ENCODE data around the gene TMEM212.

DNA sequence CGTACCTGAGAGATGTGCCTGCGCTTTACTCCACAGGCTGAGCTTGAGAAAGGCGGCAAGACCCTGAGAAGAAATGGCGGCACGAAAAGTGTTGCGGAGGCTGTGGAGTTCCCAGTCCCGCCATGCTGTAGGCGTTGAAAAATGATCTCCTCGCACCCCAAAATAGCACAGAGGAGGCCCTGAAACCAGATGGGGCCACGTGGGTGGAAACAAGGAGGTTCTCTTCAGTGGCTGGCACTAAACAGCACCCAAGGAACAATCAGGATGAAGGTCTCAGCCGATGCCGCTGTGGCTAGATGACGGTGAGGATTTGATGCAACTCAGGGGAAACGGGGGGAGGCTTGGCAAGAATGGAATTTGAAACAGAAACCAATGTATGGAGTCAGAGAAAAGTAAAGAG is 57.3 kb downstream of the TMEM212 start:
- TF ChIP-seq, protein P1, sequence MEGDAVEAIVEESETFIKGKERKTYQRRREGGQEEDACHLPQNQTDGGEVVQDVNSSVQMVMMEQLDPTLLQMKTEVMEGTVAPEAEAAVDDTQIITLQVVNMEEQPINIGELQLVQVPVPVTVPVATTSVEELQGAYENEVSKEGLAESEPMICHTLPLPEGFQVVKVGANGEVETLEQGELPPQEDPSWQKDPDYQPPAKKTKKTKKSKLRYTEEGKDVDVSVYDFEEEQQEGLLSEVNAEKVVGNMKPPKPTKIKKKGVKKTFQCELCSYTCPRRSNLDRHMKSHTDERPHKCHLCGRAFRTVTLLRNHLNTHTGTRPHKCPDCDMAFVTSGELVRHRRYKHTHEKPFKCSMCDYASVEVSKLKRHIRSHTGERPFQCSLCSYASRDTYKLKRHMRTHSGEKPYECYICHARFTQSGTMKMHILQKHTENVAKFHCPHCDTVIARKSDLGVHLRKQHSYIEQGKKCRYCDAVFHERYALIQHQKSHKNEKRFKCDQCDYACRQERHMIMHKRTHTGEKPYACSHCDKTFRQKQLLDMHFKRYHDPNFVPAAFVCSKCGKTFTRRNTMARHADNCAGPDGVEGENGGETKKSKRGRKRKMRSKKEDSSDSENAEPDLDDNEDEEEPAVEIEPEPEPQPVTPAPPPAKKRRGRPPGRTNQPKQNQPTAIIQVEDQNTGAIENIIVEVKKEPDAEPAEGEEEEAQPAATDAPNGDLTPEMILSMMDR (IDR thresholded peaks at IDR 0.05; ENCODE audit: insufficient read depth, low read length): no peak
- no peak for TF ChIP-seq SPI1 (IDR thresholded peaks at IDR 0.05; ENCODE audit: borderline replicate concordance, low read depth)
- no peak for TF ChIP-seq POLR2AphosphoS5 (IDR thresholded peaks at IDR 0.05; ENCODE audit: low read depth)
- TF ChIP-seq, protein P2, sequence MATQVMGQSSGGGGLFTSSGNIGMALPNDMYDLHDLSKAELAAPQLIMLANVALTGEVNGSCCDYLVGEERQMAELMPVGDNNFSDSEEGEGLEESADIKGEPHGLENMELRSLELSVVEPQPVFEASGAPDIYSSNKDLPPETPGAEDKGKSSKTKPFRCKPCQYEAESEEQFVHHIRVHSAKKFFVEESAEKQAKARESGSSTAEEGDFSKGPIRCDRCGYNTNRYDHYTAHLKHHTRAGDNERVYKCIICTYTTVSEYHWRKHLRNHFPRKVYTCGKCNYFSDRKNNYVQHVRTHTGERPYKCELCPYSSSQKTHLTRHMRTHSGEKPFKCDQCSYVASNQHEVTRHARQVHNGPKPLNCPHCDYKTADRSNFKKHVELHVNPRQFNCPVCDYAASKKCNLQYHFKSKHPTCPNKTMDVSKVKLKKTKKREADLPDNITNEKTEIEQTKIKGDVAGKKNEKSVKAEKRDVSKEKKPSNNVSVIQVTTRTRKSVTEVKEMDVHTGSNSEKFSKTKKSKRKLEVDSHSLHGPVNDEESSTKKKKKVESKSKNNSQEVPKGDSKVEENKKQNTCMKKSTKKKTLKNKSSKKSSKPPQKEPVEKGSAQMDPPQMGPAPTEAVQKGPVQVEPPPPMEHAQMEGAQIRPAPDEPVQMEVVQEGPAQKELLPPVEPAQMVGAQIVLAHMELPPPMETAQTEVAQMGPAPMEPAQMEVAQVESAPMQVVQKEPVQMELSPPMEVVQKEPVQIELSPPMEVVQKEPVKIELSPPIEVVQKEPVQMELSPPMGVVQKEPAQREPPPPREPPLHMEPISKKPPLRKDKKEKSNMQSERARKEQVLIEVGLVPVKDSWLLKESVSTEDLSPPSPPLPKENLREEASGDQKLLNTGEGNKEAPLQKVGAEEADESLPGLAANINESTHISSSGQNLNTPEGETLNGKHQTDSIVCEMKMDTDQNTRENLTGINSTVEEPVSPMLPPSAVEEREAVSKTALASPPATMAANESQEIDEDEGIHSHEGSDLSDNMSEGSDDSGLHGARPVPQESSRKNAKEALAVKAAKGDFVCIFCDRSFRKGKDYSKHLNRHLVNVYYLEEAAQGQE (IDR thresholded peaks at IDR 0.05; ENCODE audit: insufficient replicate concordance, low read depth): no peak
- no peak for TF ChIP-seq GABPA (IDR thresholded peaks at IDR 0.05; ENCODE audit: low read depth)
